MCF 10A (cell line): ENCODE results near the gene LSM4. TPM values are rescaled to one million over a fixed set of nuclear protein-coding genes. Genes with fewer than 3 reads are reported as not detected.

Experiments
- Bru-seq: library from RNA; stranded (reverse); fragments of 400-500 nt; gene quantifications from one replicate; lab custom pipeline; 2021; lab: Mats Ljungman, UMichigan
- BruChase-seq, 2 experiments: library from RNA; stranded (reverse); fragments of 400-500 nt; gene quantifications; one replicate each; lab custom pipeline; 2021; lab: Mats Ljungman, UMichigan
- BruUV-seq: library from RNA; stranded (reverse); fragments of 400-500 nt; replicated peaks from 2 replicates; lab custom pipeline; 2021; lab: Mats Ljungman, UMichigan
- CTCF ChIA-PET: fragments of 300-600 bp; sonication (Branson Sonifier 250); formaldehyde crosslinking; extraction: SDS; loops from one replicate; lab custom pipeline; 2021; ENCODE audit warnings: antibody characterized with exemption, inconsistent platforms; lab: Yijun Ruan, JAX
- POLR2A ChIA-PET: fragments of 300-600, 350-650 bp; sonication (Branson Sonifier 250); formaldehyde crosslinking; extraction: SDS; loops from one replicate; lab custom pipeline; 2020; ENCODE audit warnings: antibody characterized with exemption, inconsistent platforms; lab: Yijun Ruan, JAX
- DNase-seq: peaks from one replicate; pipeline ENCODE4 v3.0.0-alpha.2; 2018; ENCODE audit not compliant: unreplicated experiment
- H3K27ac Mint-ChIP-seq: one replicate; pipeline ENCODE4 v1.8.0; 2022; ENCODE audit warnings: mild to moderate bottlenecking, low read depth, mixed read lengths; ENCODE audit not compliant: unreplicated experiment
- H3K27me3 Mint-ChIP-seq: one replicate; pipeline ENCODE4 v1.8.0; 2022; ENCODE audit warnings: mixed read lengths; ENCODE audit not compliant: insufficient read depth, unreplicated experiment
- H3K36me3 Mint-ChIP-seq: one replicate; pipeline ENCODE4 v1.8.0; 2022; ENCODE audit warnings: mild to moderate bottlenecking, moderate library complexity, mixed read lengths; ENCODE audit not compliant: insufficient read depth, unreplicated experiment
- H3K4me1 Mint-ChIP-seq: one replicate; pipeline ENCODE4 v1.8.0; 2022; ENCODE audit warnings: mixed read lengths; ENCODE audit not compliant: insufficient read depth, unreplicated experiment
- H3K4me3 Mint-ChIP-seq: one replicate; pipeline ENCODE4 v1.8.0; 2022; ENCODE audit warnings: mild to moderate bottlenecking, moderate library complexity, mixed read lengths; ENCODE audit not compliant: unreplicated experiment
- H3K9me3 Mint-ChIP-seq: one replicate; pipeline ENCODE4 v1.8.0; 2022; ENCODE audit warnings: mixed read lengths; ENCODE audit not compliant: unreplicated experiment
- CTCF ChIP-seq: fragments of 200-600 bp; IDR thresholded peaks from one replicate; pipeline ENCODE4 v1.8.0; 2022; ENCODE audit warnings: antibody characterized with exemption, mild to moderate bottlenecking; ENCODE audit not compliant: unreplicated experiment
- intact Hi-C: fragments of 100-400 bp; cut with micrococcal nuclease; formaldehyde crosslinking; loops from 2 replicates; pipeline ENCODE4 v1.14.1; 2022
- long read RNA-seq: library from polyadenylated mRNA; stranded (forward); transcript quantifications from one replicate; pipeline ENCODE4 v2.0.0, GENCODE V29; 2022
- total RNA-seq: library from RNA; stranded (reverse); gene quantifications from 2 replicates; pipeline ENCODE4 v1.2.3, GENCODE V29; 2022

LSM4 gene
- total RNA-seq: 172 and 193 TPM in 2 replicates
- Bru-seq, nascent RNA: percentile 58 among the genes with signal in this experiment
- BruChase-seq, experiment 1, labeled RNA remaining after a 6-hour chase: percentile 69 among the genes with signal in this experiment
- BruChase-seq, experiment 2, labeled RNA remaining after a 2-hour chase: percentile 55 among the genes with signal in this experiment
- long read RNA-seq, transcript LSM4-203 (5 exons, 1,908 nt): major isoform, 387 of 429 reads
- long read RNA-seq, transcript LSM4-204 (4 exons, 807 nt): minor isoform, 8 of 429 reads
- long read RNA-seq, transcript LSM4-201 (4 exons, 986 nt): minor isoform, 5 of 429 reads
- long read RNA-seq, partial matches to known transcripts: 14 of 429 reads
- long read RNA-seq, other reads (novel, unspliced or antisense): 14 of 429 reads

GRCh38 chr19:18322759-18323460, at the start of gene LSM4:
LSM4 (minus strand) TSS chr19:18323076; CDS start chr19:18323020, 56 bp downstream.
- intact Hi-C loops: loop anchor here (1.0 to 10.0 kb wide), 4 partner anchors 44 to 208 kb away; no protein-coding TSS in a partner anchor
- Mint-ChIP-seq H3K36me3 (peaks cover 8% of the 10 kb centered on the region), H3K9me3 (no peaks in the 10 kb centered on the region), H3K4me3 (peak within 1 kb of the TSS; percentile 83), H3K4me1 (peaks cover 33% of the 10 kb centered on the region), H3K27ac (peak within 1 kb of the TSS; percentile 91), H3K27me3 (no peaks in the 10 kb centered on the region)
- peak; percentile 99 for DNase-seq
- CTCF ChIA-PET: interaction anchor here (0.5 to 4.0 kb wide), 11 partner anchors 10 to 1059 kb away, joined by 3 to 40 read pairs (median 3); no protein-coding TSS in a partner anchor
- POLR2A ChIA-PET: interaction anchor here (0.5 to 5.2 kb wide), 28 partner anchors 9 to 1141 kb away, joined by 3 to 175 read pairs (median 4); partner anchors contain the start of genes IQCN, JUND, MPV17L2 and PGPEP1
- TF ChIP-seq CTCF: peak; percentile 38
- BruUV-seq: no TSS peak

GRCh38 chr19:18368504-18369222, 45.8 kb upstream of the LSM4 start:
- no peak overlapping the region for H3K4me3 Mint-ChIP-seq

GRCh38 chr19:18366021-18366435, 43.2 kb upstream of the LSM4 start:
- ChIA-PET CTCF (interaction anchor here (0.7 to 1.7 kb wide), 7 partner anchors 16 to 199 kb away, joined by 3 to 7 read pairs (median 4); partner anchors contain the start of gene GDF15), POLR2A (interaction anchor here (0.5 to 4.2 kb wide), 5 partner anchors 22 to 398 kb away, joined by 3 to 44 read pairs (median 4); partner anchors contain the start of genes GDF15, JUND and LSM4)
- peak; percentile 47 for DNase-seq
- no TSS peak for BruUV-seq
- Mint-ChIP-seq H3K4me3 (no peak overlapping the region), H3K36me3 (no peaks in the 10 kb centered on the region), H3K4me1 (peaks cover 19% of the 10 kb centered on the region), H3K27ac (peak overlapping the region; percentile 97), H3K9me3 (no peaks in the 10 kb centered on the region), H3K27me3 (no peaks in the 10 kb centered on the region)
- intact Hi-C loops: no loop called here
- no peak for TF ChIP-seq CTCF

More at GRCh38 chr19:18368504-18369222, 45.8 kb upstream of the LSM4 start:
- Mint-ChIP-seq H3K27ac (peak overlapping the region; percentile 66), H3K4me1 (peaks cover 24% of the 10 kb centered on the region), H3K36me3 (no peaks in the 10 kb centered on the region), H3K27me3 (no peaks in the 10 kb centered on the region), H3K9me3 (no peaks in the 10 kb centered on the region)
- ChIA-PET CTCF (interaction anchor here (0.7 to 1.0 kb wide), 2 partner anchors 19 to 21 kb away, joined by 3 to 6 read pairs; no protein-coding TSS in a partner anchor), POLR2A (interaction anchor here (1.0 kb wide), 1 partner anchor 17 kb away, joined by 3 read pairs; the partner anchor contains the start of gene GDF15)
- no peak for DNase-seq
- no TSS peak for BruUV-seq
- TF ChIP-seq CTCF: no peak
- intact Hi-C loops: no loop called here
